Brain microvascular endothelial cell (primary cell): ENCODE measurements around the gene KRT6B.
"Not testable (repeated sequence)": the region's sequence is repeated elsewhere in the genome, so short reads cannot be mapped to it uniquely, and the experiment has no call there.

Source experiments
- DNase-seq: peaks from one replicate; pipeline ENCODE4 v3.0.0-alpha.2; 2020
- H3K27ac ChIP-seq: fragments of 250-450 bp; sonication (Bioruptor Pico); 2 replicates; pipeline ENCODE4 v1.5.1; 2020; ENCODE audit warnings: mild to moderate bottlenecking, moderate library complexity
- H3K27me3 ChIP-seq: fragments of 250-450 bp; sonication (Bioruptor Pico); replicated peaks from 2 replicates; pipeline ENCODE4 v1.5.1; 2020; ENCODE audit warnings: mild to moderate bottlenecking
- H3K36me3 ChIP-seq: fragments of 250-450 bp; sonication (Bioruptor Pico); replicated peaks from 2 replicates; pipeline ENCODE4 v1.5.1; 2020; ENCODE audit warnings: mild to moderate bottlenecking
- H3K4me3 ChIP-seq: 2 replicates; pipeline ENCODE4 v1.5.1; 2011; ENCODE audit warnings: low read depth, mild to moderate bottlenecking, control low read depth, low read length, moderate library complexity
- in situ Hi-C: cut with HindIII; loops from 2 replicates; pipeline ENCODE4 v1.10.0; 2017; ENCODE audit warnings: low sequenced_read_pairs, low pct_ligation_motif_present
- TF ChIP-seq, protein P1 (sequence below): IDR thresholded peaks from 2 replicates; pipeline ENCODE4 v1.5.1; 2011; ENCODE audit warnings: low read depth, mild to moderate bottlenecking, moderate library complexity, low read length, control low read depth, inconsistent platforms; ENCODE audit errors: missing control alignments

KRT6B gene

DNA sequence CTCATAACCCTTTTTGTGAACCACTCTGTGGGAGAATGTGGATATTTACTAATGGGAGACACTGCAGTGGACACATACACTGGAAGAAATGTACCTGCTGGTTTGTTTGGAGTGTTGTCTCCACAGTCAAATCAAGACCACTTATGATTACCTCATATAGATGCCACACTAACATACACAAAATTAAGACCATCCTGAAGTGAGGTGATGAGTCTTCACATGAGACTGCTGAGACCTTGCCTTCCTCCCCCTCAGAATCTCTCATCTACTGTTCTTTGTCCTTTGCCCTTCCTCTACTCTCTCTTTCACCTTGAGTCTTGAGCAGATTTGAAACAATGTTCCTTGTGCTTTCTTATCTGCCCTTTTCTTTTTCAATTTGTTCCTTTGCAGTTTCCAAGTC lies 36.8 kb upstream of the KRT6B start:
- in situ Hi-C loops = no loop called here
- H3K4me3 ChIP-seq = no peak overlapping the region
- DNase-seq = no peak
- H3K27ac ChIP-seq = no peak overlapping the region
- no peaks in the 10 kb centered on the region for H3K36me3 ChIP-seq
- H3K27me3 ChIP-seq = peaks cover 7% of the 10 kb centered on the region
- TF ChIP-seq, protein P1, sequence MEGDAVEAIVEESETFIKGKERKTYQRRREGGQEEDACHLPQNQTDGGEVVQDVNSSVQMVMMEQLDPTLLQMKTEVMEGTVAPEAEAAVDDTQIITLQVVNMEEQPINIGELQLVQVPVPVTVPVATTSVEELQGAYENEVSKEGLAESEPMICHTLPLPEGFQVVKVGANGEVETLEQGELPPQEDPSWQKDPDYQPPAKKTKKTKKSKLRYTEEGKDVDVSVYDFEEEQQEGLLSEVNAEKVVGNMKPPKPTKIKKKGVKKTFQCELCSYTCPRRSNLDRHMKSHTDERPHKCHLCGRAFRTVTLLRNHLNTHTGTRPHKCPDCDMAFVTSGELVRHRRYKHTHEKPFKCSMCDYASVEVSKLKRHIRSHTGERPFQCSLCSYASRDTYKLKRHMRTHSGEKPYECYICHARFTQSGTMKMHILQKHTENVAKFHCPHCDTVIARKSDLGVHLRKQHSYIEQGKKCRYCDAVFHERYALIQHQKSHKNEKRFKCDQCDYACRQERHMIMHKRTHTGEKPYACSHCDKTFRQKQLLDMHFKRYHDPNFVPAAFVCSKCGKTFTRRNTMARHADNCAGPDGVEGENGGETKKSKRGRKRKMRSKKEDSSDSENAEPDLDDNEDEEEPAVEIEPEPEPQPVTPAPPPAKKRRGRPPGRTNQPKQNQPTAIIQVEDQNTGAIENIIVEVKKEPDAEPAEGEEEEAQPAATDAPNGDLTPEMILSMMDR = no peak

DNA sequence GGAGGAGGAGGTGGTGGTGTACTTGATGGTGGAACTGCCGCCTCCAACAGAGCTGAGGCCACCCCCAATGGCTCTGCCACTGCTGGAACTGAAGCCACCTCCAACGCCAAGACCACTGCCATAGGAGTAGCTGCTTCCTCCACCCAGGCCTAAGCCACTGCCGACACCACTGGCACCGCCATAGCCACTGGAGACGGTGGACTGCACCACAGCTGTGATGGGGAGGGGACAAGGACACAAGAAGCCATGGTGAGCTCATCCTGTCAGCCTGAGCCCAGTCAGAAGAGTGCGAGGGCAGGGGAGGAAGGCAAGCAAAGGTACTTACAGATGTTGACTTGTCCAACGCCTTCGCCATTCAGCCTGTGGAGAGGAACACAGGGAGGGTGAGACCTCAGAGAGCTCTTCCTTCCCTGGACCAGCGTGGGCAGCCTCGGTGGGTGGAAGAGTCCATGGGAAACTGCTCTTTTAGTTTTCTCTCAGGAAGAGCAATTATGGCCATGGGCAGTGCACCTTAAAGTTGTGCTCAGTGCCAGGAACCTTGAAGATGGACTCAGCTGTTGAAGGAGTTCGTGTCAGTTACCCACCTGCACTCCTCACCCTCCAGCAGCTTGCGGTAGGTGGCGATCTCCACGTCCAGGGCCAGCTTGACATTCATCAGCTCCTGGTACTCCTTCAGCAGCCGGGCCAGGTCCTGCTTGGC lies 35.9 kb upstream of the KRT6B start:
- H3K4me3 ChIP-seq, DNase-seq, H3K27me3 ChIP-seq, in situ Hi-C loops, H3K27ac ChIP-seq, H3K36me3 ChIP-seq: not testable (repeated sequence)

DNA sequence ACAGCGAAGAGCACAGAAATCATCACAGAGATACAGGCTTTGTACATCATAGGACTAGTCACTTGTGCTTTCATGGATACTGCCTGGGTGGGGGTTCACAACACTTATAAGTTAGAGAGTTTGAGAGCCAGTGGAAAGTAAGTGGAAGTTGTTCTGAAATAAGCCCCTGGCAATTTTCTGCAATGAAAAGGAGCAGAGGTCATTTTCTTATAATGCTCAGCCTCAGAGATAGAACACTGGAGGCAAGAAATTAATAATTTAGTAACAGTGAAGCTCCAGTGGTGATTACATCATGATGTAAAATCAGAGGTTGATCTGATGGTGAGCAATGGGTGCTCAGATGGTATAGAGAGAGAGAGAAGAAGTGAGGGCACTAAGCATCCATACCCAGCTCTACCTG lies 35.3 kb upstream of the KRT6B start:
- H3K4me3 ChIP-seq = no peak overlapping the region
- no peak overlapping the region for H3K27ac ChIP-seq
- TF ChIP-seq, protein P1 = no peak
- no peak for DNase-seq
- H3K36me3 ChIP-seq = no peaks in the 10 kb centered on the region
- in situ Hi-C loops = no loop called here
- peaks cover 7% of the 10 kb centered on the region for H3K27me3 ChIP-seq

DNA sequence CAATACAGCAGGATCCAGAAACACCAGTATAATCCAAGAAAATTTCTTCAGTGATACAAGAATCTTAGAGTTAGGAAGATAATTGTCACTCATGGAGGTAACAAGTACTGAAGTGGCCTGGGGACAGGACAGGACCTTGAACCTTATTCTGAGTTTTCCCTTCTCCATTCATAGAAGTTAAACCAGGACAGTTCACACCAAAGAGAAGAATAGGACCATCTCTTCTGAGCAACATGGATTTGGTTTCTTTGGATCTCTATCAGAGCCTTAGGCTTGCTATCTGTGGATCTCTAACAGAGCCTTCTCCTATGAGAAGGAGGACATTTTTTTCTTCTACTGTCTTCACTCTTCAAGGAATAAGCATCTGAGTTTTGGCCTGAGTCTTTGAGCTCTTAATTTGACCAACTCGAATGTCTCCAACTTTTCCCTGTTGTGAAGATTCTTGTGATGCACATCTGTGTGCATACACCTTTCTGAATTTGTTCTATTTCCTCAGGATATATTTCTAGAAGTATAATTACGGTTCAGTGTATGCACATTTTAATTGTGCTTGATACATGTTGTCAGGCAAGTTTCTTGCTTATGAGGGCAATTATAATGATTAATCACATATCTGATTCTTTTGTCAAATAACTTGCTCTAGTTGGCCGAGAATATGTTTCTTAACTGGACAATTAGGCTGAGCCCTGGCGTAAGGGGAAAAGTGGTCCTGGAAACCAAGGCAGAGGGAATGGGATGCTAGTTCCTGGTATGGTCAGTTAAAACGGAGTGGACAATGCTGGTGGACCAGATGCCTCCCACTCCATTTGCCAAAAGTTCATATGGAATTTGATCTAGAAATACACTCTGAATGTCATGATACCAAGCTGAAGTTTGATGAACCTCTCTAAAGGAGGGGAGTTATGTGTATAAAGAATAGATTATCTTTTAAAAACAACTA lies 34.5 kb upstream of the KRT6B start:
- Histone ChIP-seq H3K27ac (no peak overlapping the region), H3K4me3 (no peak overlapping the region), H3K27me3 (peaks cover 5% of the 10 kb centered on the region), H3K36me3 (no peaks in the 10 kb centered on the region)
- DNase-seq = no peak
- in situ Hi-C loops = no loop called here
- TF ChIP-seq, protein P1 = no peak

DNA sequence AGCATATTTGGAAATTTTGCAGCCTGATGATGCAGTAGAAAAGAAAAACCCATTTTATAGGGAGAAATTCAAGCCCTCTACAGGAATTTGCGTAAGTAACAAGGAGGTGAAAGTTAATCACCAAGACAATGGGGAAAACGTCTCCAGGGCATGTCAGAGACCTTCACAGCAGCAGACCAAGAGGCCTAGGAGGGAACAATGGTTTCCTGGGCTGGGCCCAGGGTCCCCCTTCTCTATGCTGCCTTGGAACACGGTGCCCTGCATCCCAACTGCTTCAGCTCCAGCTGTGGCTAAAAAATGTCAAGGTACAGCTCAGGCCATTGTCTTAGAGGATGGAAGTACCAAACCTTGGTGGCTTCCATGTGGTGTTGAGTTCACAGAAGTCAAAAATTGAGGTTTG lies 28.1 kb upstream of the KRT6B start:
- in situ Hi-C loops = no loop called here
- TF ChIP-seq, protein P1 = no peak
- no peaks in the 10 kb centered on the region for H3K36me3 ChIP-seq
- H3K27me3 ChIP-seq = no peaks in the 10 kb centered on the region
- no peak overlapping the region for H3K27ac ChIP-seq
- DNase-seq = no peak
- H3K4me3 ChIP-seq = no peak overlapping the region

DNA sequence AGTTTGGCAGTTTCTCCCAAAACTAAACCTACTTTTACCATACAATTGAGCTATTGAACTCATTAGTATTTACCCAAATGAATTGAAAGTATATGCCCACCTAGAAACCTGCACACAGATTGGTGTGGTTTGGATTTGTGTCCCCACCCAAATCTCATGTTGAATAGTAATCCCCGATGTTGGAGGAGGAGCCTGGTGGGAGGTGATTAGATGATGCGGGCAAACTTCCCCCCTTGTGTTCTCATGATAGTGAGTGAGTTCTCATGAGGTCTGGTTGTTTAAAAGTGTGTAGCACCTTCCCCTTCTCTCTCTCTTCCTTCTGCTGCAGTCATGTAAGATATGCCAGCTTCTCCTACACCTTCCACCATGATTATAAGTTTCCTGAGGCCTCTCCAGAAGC lies 25.7 kb upstream of the KRT6B start:
- Histone ChIP-seq H3K27me3 (no peaks in the 10 kb centered on the region), H3K4me3 (no peak overlapping the region), H3K36me3 (no peaks in the 10 kb centered on the region), H3K27ac (no peak overlapping the region)
- no peak for DNase-seq
- in situ Hi-C loops = no loop called here
- TF ChIP-seq, protein P1 = no peak
